ENCODE data around the gene LSM12.
"Not testable (repeated sequence)": the region's sequence is repeated elsewhere in the genome, so short reads cannot be mapped to it uniquely, and the experiment has no call there.

The LSM12 gene

DNA sequence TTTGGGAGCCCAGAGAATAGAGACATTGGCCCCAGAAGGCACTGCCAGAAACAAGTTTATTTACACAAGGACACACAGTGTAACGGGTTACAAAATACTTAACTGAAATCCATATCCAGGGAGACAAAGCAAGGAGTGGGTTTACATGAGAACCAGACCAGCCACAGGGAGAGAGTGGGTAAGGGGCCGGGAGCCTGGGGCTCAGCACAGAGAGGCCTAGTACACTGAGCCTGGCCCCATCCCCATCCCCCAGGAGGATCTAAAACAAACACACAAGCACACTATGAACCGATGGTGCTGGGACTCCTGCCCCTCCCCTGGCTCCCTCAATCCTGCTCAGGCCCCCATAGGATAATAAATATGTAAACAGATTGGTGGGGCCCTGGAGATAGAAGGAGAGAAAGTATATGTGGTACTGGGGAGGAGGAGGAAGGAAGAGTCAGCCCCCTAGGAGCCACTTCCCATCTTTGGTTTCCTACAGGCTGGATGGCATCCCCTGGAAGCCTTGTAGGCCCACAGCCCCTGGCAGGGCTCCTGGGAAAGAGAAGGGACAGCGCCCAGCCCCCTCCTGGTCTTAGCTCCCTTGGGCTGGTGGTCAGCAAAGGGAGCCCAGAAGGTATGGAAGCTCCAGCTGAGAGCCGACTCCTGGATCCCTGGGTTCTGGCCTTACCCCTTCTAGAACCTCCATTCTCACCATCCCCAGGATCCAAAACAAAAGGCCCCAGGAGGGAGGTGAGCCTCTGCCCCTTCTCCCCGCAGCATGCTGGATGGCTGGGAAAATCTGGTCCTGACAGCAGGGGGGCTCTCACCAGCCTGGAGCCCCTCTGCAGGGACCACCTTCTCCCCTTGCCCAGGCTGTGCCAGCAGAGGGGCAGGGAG lies 10.5 kb upstream of the LSM12 start:
- DNase-seq (ENCODE audit: low read depth, low spot score), result no peak

DNA sequence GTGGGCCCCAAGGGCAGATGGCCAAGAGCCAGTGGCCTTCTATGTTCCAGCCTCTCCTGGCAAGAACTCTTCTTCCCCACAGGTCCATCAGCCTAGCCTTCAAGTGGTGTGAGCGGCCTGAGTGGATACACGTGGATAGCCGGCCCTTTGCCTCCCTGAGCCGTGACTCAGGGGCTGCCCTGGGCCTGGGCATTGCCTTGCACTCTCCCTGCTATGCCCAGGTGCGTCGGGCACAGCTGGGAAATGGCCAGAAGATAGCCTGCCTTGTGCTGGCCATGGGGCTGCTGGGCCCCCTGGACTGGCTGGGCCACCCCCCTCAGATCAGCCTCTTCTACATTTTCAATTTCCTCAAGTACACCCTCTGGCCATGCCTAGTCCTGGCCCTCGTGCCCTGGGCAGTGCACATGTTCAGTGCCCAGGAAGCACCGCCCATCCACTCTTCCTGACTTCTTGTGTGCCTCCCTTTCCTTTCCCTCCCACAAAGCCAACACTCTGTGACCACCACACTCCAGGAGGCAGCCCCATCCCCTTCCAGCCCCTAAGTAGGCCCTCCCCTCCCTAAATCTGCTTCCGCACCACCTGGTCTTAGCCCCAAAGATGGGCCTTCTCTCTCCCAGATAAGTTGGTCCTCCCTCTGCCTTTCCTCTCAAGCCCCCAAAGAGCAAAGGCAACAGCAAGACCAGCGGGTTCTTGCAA lies 9.3 kb upstream of the LSM12 start:
- no peak for DNase-seq (ENCODE audit: low read depth, low spot score)

DNA sequence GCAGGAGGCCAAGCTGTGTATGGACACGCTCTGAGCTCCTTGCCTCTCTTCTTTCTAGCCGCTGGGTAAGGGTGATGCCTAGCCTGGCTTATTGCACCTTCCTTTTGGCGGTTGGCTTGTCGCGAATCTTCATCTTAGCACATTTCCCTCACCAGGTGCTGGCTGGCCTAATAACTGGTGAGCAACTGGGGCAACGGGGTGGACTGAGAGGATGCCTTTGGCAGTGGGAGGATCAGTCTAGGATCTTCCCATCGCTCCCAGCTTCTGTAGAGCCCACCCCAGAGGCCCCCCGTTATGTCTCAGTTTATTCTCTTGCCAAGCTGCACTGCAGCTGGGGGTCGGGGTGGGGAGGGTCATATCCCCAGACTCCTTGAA lies 8.4 kb upstream of the LSM12 start:
- no peak for DNase-seq (ENCODE audit: low read depth, low spot score)

DNA sequence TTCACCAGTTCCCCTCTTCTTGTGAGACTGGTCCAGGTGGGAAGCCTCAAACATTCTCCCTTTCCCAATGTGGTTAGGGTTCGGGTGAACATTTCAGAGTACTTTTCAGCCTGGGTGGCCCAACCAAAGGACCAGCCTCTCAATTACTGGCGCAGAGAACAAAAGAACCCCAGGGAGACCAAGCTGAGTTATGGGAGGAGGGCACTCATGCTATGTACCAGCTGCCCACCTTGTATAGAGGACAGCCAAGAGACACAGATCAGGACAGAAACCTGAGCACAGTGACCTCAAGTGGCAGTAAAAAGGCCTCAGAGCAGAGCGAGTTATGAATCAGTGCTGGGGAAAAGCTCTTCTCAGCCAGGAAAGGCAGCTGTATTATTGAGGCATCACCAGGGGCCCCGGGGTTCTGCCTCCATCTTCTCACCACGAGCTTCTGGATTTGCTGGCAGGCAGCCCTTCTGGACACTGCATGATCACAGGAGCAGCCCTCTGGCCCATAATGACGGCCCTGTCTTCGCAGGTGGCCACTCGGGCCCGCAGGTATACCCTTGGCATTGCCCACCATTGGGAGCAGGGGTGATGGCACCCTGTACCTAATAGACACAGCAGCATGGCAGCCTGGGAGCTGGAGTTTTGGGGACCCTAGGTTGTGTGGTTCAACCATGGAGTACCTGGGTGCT lies 7.9 kb upstream of the LSM12 start:
- no peak for DNase-seq (ENCODE audit: low read depth, low spot score)

DNA sequence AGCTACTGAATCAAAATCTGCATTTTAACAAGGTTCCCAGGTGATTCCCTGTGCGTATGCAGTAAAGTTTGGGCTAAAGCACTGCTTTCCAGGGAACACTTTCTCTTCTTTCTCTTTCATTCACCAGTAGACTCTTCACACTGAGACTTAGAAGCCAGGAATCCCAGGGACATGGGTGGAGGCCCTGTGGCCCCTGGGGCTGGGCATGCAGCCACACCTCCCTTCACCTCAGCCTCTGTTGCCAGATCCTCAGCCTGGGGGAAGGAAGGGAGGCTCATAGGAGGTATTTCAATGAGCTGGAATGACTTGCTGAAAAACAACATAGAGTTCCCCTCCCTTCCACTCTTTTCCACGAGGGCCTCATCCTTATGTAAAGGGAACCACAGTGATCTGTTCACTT lies 5.3 kb upstream of the LSM12 start:
- peak; percentile 34 for DNase-seq (ENCODE audit: low read depth, low spot score)

DNA sequence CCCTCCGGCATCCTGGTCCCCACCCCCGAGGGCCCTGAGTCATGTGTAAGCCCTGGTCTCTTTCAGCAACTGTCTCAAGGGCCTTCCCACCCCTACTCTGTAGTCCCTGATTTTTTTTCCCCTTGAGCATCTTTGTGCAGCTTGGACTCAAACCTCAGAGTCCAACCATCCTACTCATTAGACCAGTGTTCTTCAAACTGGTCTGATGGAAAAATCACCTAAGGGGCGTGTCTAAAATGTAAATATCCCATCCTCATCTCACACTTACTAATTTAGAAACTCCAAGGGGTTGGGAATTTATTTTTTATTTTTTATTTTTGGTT lies 4.7 kb upstream of the LSM12 start:
- DNase-seq (ENCODE audit: low read depth, low spot score), result no peak

DNA sequence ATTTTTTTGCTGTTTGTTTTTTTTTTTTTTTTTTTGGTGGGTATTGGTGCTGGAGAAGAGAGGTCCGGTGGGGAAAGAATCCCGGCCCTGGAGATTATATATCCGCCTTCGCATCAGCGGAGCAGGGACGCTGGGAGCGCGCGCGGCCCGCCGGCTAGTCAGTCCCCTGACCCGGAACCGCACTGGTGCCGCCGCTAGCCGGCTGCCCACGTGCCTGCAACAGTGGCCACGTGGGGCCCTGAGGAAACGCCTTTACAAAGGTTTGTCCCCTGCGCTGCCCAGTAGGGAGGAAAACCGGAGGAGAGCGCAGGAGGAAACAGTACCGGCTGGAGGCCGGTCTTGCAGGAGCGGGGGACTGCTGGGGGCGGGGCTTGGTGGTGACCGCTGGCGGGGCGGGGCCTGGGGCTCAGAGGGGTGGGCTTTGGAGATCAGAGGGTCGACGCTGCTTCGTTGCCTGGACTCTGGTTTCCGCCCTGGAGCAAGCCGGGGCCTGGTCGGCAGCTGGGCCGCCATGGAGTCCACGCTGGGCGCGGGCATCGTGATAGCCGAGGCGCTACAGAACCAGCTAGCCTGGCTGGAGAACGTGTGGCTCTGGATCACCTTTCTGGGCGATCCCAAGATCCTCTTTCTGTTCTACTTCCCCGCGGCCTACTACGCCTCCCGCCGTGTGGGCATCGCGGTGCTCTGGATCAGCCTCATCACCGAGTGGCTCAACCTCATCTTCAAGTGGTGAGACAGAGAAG lies 4.2 kb upstream of the LSM12 start, which contains the start of gene G6PC3:
Gene G6PC3, plus strand, starts transcription at position 281 of the 743 bp plus-strand sequence. Its CDS starts 231 bp downstream, at position 512.
- peak; percentile 99 for DNase-seq (ENCODE audit: low read depth, low spot score)

DNA sequence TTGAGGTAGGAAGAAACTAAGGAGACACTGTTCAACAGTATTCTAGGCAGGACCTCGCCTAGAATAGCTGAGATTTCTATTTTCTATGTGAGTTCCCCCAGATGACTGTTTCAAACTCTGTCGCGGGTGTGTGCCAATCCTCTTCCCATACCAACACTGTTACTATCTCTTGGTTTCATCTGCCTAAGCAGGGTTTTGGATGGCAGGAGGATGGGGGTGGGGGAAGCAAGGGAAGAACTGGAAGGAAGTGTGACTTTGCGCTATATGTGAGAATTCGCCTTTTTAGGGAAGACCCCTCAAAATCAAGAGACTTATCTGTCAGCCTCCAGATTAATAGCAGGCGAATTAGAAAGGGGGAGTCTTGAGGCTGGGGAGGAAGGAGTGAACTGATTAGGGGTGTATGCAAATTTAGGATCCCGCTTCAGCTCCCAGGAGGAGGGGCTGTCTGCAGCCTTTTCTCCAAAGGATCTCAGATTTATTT lies 3.5 kb upstream of the LSM12 start:
- DNase-seq (ENCODE audit: low read depth, low spot score), result no peak

DNA sequence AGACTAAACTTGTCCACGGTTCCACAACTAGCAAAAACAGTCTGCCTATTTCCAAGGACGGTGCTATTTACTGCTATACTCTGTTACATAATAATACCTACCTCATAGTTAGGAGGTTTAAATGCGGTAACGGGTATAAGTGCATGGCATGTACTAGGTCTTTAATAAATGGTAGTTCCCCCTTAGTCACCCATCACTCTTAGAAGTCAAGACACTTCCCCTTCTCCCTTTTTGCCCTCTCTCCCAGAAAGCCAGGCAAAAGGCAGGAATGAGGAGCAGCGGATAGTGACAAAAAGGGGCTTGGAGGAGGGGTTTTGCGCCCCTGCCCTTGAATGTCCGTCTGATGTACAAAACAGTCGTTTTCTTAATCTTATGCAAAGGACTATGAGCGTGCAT lies 1.1 kb upstream of the LSM12 start:
- no peak for DNase-seq (ENCODE audit: low read depth, low spot score)

DNA sequence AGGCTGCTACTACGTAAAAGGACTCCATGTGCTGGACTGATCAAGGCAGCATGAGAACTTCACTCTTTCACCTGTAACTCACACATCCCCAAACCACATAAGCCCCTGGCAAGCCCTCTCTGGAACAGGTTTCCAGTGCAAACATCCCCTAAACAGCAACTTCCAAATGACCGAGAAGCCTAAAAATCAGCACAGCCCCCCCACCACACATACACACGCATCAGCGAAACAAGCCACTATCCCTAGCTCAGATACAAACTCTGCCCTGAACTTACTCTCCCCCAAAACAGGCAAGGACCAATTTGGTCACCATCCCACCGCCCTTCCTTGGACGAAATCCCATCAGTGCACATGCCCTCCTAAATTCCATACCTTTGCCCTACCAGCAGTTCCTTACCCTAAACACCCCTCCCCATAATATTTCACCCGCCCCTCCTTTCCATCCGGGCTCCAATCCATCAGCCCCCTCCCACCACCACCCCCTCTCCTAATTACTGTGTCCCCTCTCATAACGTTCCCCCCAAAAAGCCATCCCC lies 735 bp downstream of the LSM12 start:
- peak; percentile 36 for DNase-seq (ENCODE audit: low read depth, low spot score)

DNA sequence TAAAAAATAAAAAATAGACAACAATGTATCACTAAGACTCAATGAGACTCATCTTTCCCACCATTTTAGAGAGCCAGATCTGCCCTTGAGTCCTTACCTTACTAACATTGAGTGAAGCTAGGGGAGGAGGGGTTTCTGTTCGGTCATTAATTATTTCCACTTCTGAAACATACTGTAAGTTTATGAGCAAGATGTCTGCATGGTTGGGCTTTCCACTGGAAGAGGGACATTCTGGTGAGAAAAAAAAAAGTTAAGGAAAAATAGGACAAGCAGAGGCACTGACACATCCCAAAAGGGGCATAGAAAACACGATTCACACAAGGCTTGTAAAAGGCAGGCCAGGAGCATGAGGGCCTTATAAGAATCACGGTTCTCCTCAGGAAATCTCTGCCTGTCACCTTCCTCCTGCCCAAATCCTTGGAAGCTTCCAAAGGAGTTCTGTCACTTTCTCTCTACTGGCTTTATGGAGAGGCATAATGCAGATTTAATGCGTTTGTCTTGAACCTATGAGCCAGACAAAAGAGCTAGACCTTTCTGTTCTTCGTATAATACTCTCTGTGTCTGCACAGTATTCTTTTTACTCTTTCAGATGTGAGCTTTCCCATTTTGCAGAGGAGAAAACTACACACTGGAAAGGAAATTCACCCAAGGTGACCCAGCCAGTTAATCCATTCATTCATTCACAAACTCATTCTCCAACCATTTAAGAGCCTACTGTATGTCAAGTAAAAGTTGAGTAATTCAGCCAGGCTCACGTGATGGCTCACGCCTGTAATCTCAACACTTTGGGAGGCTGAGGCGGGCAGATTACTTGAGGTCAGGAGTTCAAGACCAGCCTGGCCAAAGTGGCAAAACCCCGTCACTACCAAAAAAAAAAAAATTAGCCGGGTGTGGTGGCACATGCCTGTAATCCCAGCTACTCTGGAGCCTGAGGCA lies 2.5 kb downstream of the LSM12 start:
- DNase-seq (ENCODE audit: low read depth, low spot score), result no peak

DNA sequence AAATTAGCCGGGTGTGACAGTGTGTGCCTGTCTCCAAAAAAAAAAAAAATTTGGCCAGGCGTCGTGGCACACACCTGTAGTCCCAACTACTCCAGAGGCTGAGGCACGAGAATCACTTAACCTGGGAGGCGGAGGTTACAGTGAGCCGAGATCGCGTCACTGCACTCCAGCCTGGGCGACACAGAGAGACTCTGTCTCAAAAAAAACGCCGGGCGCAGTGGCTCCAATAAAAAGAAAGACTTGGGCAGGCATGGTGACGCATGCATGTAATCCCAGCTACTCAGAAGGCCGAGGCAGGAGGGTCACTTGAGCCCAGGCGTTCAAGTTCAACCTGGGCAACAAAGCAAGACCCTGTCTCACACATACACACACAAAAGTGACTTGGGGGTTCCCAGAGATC lies 3.6 kb downstream of the LSM12 start:
- DNase-seq (ENCODE audit: low read depth, low spot score), result no peak

DNA sequence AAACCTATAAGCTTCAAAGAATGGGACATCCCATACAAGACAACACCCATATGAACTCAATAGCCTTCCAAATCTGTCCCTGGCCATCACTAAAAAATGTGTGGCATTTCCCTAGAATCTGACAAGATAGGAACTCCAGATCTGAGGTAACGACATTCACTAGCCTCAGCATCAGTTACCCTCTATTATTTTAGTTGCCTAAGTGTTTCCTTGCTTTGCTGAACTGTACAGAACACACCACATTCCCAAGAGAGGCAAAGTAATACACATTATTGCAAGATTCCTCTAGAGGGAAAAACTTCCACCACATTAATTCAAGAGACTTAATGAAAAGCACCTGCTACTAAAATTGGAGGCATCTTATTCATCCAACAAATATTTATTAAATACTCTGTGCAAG lies 5.0 kb downstream of the LSM12 start:
- DNase-seq (ENCODE audit: low read depth, low spot score), result no peak

DNA sequence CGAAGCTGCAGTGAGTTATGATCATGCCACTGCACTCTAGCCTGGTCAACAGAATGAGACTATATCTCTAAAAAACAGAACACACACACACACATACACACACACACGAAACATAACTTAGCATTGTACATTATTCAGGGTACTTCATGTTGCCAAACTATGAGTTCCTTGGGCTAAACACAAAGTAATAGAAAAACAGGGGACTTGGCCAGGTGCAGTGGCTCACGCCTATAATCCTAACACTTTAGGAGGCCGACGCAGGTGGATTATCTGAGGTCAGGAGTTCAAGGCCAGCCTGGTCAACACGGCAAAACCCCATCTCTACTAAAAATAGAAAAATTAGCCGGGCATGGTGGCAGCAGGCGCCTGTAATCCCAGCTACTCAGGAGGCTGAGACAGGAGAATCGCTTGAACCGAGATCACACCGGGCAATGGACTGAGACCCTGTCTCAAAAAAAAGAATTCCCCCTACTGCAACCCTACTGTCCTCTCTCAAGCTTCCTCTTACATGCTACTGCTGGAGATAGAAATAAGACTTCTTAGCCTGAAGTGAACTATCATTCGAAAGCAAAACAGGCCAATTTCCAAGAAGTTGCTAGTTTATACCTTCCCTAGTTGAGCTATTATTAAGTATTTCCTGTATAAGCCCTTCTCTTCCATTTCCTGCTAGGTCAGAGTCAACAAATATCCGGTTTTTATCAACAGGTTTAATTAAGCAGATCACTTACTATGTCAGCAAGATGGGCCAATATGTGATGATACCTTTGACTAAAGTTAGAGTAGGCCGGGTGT lies 7.2 kb downstream of the LSM12 start:
- no peak for DNase-seq (ENCODE audit: low read depth, low spot score)

DNA sequence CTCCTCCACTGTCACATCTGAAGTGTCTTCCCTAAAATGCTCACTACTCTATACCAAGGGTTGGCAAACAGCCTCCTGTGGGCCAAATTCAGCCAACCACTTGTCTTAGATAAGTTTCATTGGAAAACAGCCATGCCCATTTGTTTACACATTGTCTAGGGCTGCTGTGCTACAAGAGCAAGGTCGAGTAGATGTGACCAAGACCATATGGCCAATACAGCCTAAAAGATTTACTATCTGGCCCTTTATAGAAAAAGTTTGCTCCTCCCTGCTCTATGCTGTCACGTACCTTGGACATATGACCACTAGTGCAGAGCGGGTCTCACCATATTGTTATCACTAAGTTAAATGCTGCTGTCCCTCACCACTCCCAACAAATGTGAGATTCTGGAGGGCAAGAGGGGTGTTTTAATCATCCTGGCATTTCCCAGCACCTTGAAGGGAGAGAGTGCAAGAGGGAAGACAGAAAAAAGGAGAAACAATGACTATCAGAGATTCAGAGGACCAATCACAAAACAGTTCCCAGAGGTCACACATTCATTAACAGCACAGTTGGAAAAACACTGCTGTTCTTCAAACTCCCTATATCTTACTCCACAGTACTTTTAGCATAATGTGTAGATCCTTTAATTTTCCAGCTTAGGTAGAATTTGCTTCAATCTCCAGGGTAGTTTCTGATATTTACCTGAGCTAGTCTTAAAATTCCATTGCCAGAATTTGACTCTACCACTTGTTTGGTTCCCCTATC lies 13.2 kb downstream of the LSM12 start:
- no peak for DNase-seq (ENCODE audit: low read depth, low spot score)

DNA sequence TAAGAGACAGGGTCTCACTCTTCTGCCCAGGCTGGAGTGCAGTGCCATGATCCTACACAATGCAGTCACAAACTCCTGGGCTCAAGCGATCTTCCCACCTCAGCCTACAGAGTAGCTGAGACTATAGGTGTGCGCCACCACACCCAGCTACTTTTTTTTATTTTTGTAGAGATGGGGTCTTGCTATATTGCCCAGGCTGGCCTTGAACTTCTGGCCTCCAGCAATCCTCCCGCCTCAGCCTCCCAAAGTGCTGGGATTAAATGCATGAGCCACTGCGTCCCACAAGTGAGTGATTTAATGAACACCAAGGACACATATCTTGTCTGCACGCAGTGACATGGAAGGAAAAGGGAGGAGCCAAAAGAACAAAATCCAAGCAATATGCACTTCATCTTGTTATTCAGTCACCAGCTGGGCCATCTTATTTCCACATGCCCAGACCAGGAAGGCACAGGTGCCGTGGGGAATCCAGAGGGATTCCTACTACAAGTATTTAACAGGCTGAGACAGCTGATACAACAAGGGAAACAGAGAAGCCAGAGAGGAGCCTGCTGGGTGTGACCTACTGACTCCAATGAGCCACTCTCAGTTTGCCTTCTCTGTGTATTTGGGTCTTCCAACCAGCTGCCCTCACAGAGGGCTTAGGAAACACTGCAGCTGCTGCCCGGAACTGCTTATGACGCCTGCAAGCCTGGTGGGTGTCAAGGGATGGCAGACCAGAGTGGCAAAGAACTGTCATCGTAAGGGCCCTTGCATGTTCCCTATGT lies 17.0 kb downstream of the LSM12 start:
- DNase-seq (ENCODE audit: low read depth, low spot score), result no peak

DNA sequence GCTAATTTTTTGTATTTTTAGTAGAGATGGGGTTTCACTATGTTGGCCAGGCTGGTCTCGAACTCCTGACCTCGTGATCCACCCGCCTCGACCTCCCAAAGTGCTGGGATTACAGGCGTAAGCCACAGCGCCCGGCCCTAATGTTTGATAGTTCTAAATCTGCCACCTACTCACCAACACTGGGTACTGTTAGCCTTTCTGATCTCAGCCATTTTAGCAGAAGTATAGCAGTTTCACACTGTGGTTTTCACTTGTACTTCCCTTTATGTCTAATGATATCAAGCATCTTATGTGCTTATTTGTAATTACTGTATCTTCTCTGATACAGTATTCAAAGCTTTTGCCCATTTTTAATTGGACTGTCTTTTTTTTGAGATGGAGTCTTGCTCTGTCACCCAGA lies 19.6 kb downstream of the LSM12 start:
- DNase-seq (ENCODE audit: low read depth, low spot score), result not testable (repeated sequence)

DNA sequence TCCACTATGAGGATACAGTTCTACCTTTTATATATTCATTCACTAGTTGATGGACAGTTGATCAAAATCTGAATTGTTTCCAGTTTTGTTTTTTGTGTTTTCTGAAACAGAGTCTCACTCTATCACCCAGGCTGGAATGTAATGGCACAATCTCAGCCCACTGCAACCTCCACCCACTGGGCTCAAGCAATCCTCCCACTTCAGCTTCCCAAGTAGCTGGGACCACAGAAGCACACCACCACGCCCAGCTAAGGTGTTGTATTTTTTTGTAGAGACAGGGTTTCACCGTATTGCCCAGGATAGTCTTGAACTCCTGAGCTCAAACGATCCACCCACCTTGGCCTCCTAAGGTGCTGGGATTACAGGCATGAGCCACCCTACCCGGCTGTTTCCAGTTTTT lies 21.0 kb downstream of the LSM12 start:
- DNase-seq (ENCODE audit: low read depth, low spot score), result no peak

Data from astrocyte of the hippocampus (primary cell).